Measurements from ENCODE around the gene PLEKHG4B.
"Not testable (repeated sequence)": the region's sequence is repeated elsewhere in the genome, so short reads cannot be mapped to it uniquely, and the experiment has no call there.

PLEKHG4B gene

DNA sequence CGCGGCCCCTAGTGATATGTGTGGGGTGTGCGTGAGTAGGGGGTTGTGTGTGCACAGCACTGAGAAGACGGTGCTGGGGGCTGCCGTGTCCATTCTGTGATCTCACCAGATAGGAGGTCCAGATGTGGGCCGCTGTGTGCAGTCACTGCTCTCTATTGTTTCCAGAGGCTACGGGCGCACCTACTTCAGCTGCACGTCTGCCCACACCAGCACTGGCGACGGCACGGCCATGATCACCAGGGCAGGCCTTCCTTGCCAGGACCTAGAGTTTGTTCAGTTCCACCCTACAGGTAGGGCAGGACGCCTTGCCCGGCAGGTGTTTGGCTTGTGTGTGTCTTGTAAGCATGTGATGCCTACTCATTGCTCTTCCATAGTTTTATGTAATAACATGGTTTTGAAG is 138.7 kb downstream of the PLEKHG4B start:
- Histone ChIP-seq H3K4me3 (ENCODE audit: low read length) (no peak overlapping the region), H3F3A (ENCODE audit: insufficient read depth, low read length) (no peaks in the 10 kb centered on the region), H2AFZ (ENCODE audit: low read length) (no peak overlapping the region), H3K27ac (ENCODE audit: low read length) (no peak overlapping the region), H3K9me3 (replicated peaks; ENCODE audit: insufficient read depth, low read length) (no peaks in the 10 kb centered on the region), H3K9ac (ENCODE audit: low read length) (no peak overlapping the region), H4K20me1 (ENCODE audit: insufficient read depth, low read length) (no peaks in the 10 kb centered on the region; the same call in 1 of the 2 replicates), H3K4me1 (ENCODE audit: low read length) (no peaks in the 10 kb centered on the region), H3K36me3 (replicated peaks; ENCODE audit: insufficient read depth, low read length) (peaks cover 35% of the 10 kb centered on the region; the same call in 1 of the 2 replicates), H3K79me2 (ENCODE audit: low read length) (peaks cover 90% of the 10 kb centered on the region), H3K4me2 (ENCODE audit: low read depth, low read length) (no peak overlapping the region), H3K9me2 (replicated peaks; ENCODE audit: insufficient read depth, low read length) (no peaks in the 10 kb centered on the region), H3K27me3 (replicated peaks; ENCODE audit: insufficient read depth, low read length) (no peaks in the 10 kb centered on the region)
- no peak for DNase-seq
- TF ChIP-seq, protein P1, sequence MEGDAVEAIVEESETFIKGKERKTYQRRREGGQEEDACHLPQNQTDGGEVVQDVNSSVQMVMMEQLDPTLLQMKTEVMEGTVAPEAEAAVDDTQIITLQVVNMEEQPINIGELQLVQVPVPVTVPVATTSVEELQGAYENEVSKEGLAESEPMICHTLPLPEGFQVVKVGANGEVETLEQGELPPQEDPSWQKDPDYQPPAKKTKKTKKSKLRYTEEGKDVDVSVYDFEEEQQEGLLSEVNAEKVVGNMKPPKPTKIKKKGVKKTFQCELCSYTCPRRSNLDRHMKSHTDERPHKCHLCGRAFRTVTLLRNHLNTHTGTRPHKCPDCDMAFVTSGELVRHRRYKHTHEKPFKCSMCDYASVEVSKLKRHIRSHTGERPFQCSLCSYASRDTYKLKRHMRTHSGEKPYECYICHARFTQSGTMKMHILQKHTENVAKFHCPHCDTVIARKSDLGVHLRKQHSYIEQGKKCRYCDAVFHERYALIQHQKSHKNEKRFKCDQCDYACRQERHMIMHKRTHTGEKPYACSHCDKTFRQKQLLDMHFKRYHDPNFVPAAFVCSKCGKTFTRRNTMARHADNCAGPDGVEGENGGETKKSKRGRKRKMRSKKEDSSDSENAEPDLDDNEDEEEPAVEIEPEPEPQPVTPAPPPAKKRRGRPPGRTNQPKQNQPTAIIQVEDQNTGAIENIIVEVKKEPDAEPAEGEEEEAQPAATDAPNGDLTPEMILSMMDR (IDR thresholded peaks at IDR 0.05; ENCODE audit: low read length): no peak
- TF ChIP-seq EZH2 (optimal IDR thresholded peaks at IDR 0.05; ENCODE audit: low read depth, low read length) (no peak), EZH2phosphoT487 (IDR thresholded peaks at IDR 0.05; ENCODE audit: low read length) (no peak)

DNA sequence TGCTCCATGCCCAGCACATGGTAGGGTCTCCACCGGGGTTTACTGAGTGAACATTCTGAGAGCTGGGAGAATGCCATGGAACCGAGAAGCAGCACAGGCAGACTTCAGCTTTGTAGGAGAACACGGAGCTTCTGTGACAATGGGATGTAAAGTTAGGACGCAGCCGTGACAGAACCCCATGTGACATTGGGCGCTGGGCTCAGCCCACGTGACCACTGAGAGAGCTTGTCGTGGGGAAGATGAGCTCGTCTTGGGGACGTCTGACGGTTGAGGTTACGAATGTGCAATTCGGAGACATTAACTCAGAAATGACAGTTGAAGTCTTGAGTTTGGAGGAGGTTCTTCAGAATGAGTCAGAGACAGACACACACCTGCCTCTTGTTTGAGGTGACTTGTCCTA is 139.7 kb downstream of the PLEKHG4B start:
- Histone ChIP-seq H4K20me1 (ENCODE audit: insufficient read depth, low read length) (no peaks in the 10 kb centered on the region; the same call in 1 of the 2 replicates), H2AFZ (ENCODE audit: low read length) (no peak overlapping the region), H3K36me3 (replicated peaks; ENCODE audit: insufficient read depth, low read length) (peaks cover 34% of the 10 kb centered on the region; the same call in 1 of the 2 replicates)

DNA sequence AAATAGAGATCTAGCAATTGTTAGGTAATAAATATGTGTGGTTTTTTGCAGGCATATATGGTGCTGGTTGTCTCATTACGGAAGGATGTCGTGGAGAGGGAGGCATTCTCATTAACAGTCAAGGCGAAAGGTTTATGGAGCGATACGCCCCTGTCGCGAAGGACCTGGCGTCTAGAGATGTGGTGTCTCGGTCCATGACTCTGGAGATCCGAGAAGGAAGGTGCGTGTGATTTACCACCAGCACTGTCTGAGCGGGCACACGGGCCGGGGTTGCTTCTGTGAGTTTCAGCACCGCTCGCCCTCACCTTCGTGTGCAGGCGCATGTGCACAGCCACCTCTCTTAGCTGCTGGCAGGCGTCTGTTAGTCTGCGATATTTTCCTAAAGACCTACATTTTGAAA is 141.5 kb downstream of the PLEKHG4B start:
- H2AFZ ChIP-seq (ENCODE audit: low read length); H3K27me3 ChIP-seq (replicated peaks; ENCODE audit: insufficient read depth, low read length); H3K9me3 ChIP-seq (replicated peaks; ENCODE audit: insufficient read depth, low read length); H3F3A ChIP-seq (ENCODE audit: insufficient read depth, low read length); H4K20me1 ChIP-seq (ENCODE audit: insufficient read depth, low read length); H3K4me2 ChIP-seq (ENCODE audit: low read depth, low read length); H3K4me1 ChIP-seq (ENCODE audit: low read length); H3K27ac ChIP-seq (ENCODE audit: low read length); H3K4me3 ChIP-seq (ENCODE audit: low read length); H3K9ac ChIP-seq (ENCODE audit: low read length); DNase-seq; H3K9me2 ChIP-seq (replicated peaks; ENCODE audit: insufficient read depth, low read length): not testable (repeated sequence)
- H3K36me3 ChIP-seq (replicated peaks; ENCODE audit: insufficient read depth, low read length): peaks cover 30% of the 10 kb centered on the region; the same call in 1 of the 2 replicates
- peaks cover 73% of the 10 kb centered on the region for H3K79me2 ChIP-seq (ENCODE audit: low read length)

More for the DNA sequence above, 139.7 kb downstream of the PLEKHG4B start:
- Histone ChIP-seq H3F3A (ENCODE audit: insufficient read depth, low read length) (no peaks in the 10 kb centered on the region), H3K27ac (ENCODE audit: low read length) (no peak overlapping the region), H3K4me1 (ENCODE audit: low read length) (no peaks in the 10 kb centered on the region), H3K9ac (ENCODE audit: low read length) (no peak overlapping the region), H3K4me2 (ENCODE audit: low read depth, low read length) (no peak overlapping the region), H3K27me3 (replicated peaks; ENCODE audit: insufficient read depth, low read length) (no peaks in the 10 kb centered on the region), H3K79me2 (ENCODE audit: low read length) (peaks cover 84% of the 10 kb centered on the region), H3K9me2 (replicated peaks; ENCODE audit: insufficient read depth, low read length) (no peaks in the 10 kb centered on the region), H3K9me3 (replicated peaks; ENCODE audit: insufficient read depth, low read length) (no peaks in the 10 kb centered on the region), H3K4me3 (ENCODE audit: low read length) (no peak overlapping the region)
- no peak for DNase-seq
- TF ChIP-seq, protein P1 (IDR thresholded peaks at IDR 0.05; ENCODE audit: low read length): no peak
- TF ChIP-seq EZH2phosphoT487 (IDR thresholded peaks at IDR 0.05; ENCODE audit: low read length): no peak
- TF ChIP-seq EZH2 (optimal IDR thresholded peaks at IDR 0.05; ENCODE audit: low read depth, low read length): no peak

DNA sequence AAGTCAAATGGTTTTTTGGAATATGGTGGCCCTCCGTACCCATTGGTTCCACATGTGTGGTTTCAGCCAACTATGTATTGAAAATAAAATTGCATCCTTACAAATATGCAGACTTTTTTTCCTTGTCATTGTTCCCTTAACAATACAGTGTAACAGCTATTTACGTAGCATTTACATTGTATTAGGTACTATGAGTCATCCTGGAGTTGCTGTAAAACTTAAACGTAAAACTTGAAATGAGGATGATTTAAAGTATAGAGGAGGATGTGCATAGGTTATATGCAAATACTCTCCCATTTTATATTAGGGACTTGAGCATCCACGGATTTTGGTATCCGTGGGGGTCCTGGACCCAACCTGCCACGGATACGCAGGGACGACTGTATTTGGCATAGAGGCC is 142.5 kb downstream of the PLEKHG4B start:
- Histone ChIP-seq H3K27ac (ENCODE audit: low read length) (no peak overlapping the region), H3F3A (ENCODE audit: insufficient read depth, low read length) (no peaks in the 10 kb centered on the region), H3K9me2 (replicated peaks; ENCODE audit: insufficient read depth, low read length) (no peaks in the 10 kb centered on the region), H3K9ac (ENCODE audit: low read length) (no peak overlapping the region), H3K27me3 (replicated peaks; ENCODE audit: insufficient read depth, low read length) (no peaks in the 10 kb centered on the region), H3K79me2 (ENCODE audit: low read length) (peaks cover 67% of the 10 kb centered on the region), H3K36me3 (replicated peaks; ENCODE audit: insufficient read depth, low read length) (peaks cover 20% of the 10 kb centered on the region; the same call in 1 of the 2 replicates), H4K20me1 (ENCODE audit: insufficient read depth, low read length) (no peaks in the 10 kb centered on the region; the same call in 1 of the 2 replicates), H3K4me3 (ENCODE audit: low read length) (no peak overlapping the region), H2AFZ (ENCODE audit: low read length) (no peak overlapping the region), H3K4me1 (ENCODE audit: low read length) (no peaks in the 10 kb centered on the region), H3K4me2 (ENCODE audit: low read depth, low read length) (no peak overlapping the region), H3K9me3 (replicated peaks; ENCODE audit: insufficient read depth, low read length) (no peaks in the 10 kb centered on the region)
- TF ChIP-seq EZH2phosphoT487 (IDR thresholded peaks at IDR 0.05; ENCODE audit: low read length): no peak
- TF ChIP-seq EZH2 (optimal IDR thresholded peaks at IDR 0.05; ENCODE audit: low read depth, low read length): no peak
- TF ChIP-seq, protein P1 (IDR thresholded peaks at IDR 0.05; ENCODE audit: low read length): no peak
- DNase-seq: no peak

DNA sequence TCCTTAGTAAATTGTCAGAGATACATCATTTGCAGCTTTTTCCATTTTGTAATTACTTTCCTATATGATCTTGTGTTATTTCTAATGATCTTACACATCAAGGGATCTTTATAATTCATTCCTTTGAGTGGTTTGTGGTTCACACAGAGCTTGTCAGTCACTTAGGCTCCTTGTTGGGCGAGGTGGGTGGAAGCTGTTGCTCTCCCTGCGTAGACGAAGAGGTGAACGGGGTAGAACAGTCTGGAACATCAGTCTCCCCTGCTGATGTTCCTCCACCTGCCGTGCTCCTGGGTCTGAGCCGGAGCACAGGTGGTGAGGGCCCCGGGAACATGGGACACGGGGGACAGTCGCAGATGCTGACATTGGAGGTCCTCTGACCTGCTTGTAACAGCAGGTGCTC is 143.6 kb downstream of the PLEKHG4B start:
- Histone ChIP-seq H3K79me2 (ENCODE audit: low read length) (peaks cover 63% of the 10 kb centered on the region), H3K36me3 (replicated peaks; ENCODE audit: insufficient read depth, low read length) (peaks cover 18% of the 10 kb centered on the region; the same call in 1 of the 2 replicates)
- H3K9me3 ChIP-seq (replicated peaks; ENCODE audit: insufficient read depth, low read length); H3F3A ChIP-seq (ENCODE audit: insufficient read depth, low read length); H3K9ac ChIP-seq (ENCODE audit: low read length); H3K27ac ChIP-seq (ENCODE audit: low read length); H4K20me1 ChIP-seq (ENCODE audit: insufficient read depth, low read length); H3K4me1 ChIP-seq (ENCODE audit: low read length); H3K9me2 ChIP-seq (replicated peaks; ENCODE audit: insufficient read depth, low read length); H2AFZ ChIP-seq (ENCODE audit: low read length); DNase-seq; H3K4me3 ChIP-seq (ENCODE audit: low read length); H3K4me2 ChIP-seq (ENCODE audit: low read depth, low read length); H3K27me3 ChIP-seq (replicated peaks; ENCODE audit: insufficient read depth, low read length): not testable (repeated sequence)

Measured in MM.1S (cell line).